Fibroblast of pulmonary artery (primary cell): ENCODE measurements around the gene PARD3.

Source experiments
- DNase-seq: peaks from one replicate; pipeline ENCODE4 v3.0.0-alpha.2; 2010; ENCODE audit warnings: low read depth
- H3K4me3 ChIP-seq: replicated peaks from 2 replicates; pipeline ENCODE4 v1.5.1; 2011; ENCODE audit warnings: low read depth, mild to moderate bottlenecking, control low read depth, low read length, moderate library complexity
- TF ChIP-seq, protein P1 (sequence below): IDR thresholded peaks from 2 replicates; pipeline ENCODE4 v1.5.1; 2011; ENCODE audit warnings: mild to moderate bottlenecking, control low read depth, low read length, inconsistent platforms; ENCODE audit errors: missing control alignments

PARD3 gene

DNA sequence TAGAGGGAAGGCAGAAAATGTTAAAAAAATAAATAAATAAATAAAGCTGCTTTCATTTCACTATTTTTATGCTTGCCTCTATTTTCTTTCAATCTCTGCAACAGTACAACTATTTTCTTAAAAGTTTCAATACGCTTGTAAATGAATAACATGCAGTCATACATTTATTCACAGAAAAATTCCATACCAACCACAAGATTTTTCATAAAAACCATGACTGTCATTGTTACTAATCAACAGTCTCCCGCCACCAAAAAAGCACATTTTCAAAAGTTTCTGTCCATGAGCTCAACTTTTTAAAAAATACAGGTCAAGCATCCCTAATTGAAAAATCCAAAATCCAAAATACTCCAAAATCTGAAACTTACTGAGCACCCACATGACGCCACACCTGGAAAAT lies 5.3 kb downstream of the PARD3 start:
- no peak for DNase-seq
- TF ChIP-seq, protein P1, sequence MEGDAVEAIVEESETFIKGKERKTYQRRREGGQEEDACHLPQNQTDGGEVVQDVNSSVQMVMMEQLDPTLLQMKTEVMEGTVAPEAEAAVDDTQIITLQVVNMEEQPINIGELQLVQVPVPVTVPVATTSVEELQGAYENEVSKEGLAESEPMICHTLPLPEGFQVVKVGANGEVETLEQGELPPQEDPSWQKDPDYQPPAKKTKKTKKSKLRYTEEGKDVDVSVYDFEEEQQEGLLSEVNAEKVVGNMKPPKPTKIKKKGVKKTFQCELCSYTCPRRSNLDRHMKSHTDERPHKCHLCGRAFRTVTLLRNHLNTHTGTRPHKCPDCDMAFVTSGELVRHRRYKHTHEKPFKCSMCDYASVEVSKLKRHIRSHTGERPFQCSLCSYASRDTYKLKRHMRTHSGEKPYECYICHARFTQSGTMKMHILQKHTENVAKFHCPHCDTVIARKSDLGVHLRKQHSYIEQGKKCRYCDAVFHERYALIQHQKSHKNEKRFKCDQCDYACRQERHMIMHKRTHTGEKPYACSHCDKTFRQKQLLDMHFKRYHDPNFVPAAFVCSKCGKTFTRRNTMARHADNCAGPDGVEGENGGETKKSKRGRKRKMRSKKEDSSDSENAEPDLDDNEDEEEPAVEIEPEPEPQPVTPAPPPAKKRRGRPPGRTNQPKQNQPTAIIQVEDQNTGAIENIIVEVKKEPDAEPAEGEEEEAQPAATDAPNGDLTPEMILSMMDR = no peak
- no peak overlapping the region for H3K4me3 ChIP-seq

GRCh38 chr10:34808801-34809745 lies 6.0 kb downstream of the PARD3 start:
- TF ChIP-seq, protein P1 = no peak
- H3K4me3 ChIP-seq = peak overlapping the region; percentile 8
- no peak for DNase-seq

- H3K4me3 ChIP-seq = no peak overlapping the region
- TF ChIP-seq, protein P1 = no peak
- DNase-seq = no peak
These were observed 6.8 kb downstream of the PARD3 start for GRCh38 chr10:34808336-34808735.

DNA sequence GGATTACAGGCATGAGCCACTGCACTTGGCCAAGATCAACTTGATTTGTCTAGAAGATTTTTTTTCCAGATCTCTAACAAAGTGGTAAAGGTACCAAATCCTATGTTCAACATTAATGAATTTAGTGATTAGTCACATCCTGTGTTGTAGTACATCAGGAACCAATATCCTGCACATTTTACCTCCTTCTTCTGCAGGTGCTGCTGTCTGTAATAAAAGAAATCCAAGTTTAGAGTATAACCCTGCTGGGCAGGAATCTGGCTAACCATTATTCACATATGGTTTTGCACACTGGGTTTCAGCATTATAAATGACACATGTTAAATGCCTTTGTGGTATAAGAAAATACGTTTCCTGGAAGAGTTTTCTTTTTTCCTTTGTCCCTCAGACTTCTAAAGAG lies 10.8 kb downstream of the PARD3 start:
- no peak overlapping the region for H3K4me3 ChIP-seq
- DNase-seq = no peak
- TF ChIP-seq, protein P1 = no peak

GRCh38 chr10:34802692-34803091 lies 12.4 kb downstream of the PARD3 start:
- DNase-seq = no peak
- H3K4me3 ChIP-seq = no peak overlapping the region
- TF ChIP-seq, protein P1 = no peak

- TF ChIP-seq, protein P1 = no peak
- no peak overlapping the region for H3K4me3 ChIP-seq
- peak; percentile 45 for DNase-seq
These were observed 13.9 kb downstream of the PARD3 start for GRCh38 chr10:34801097-34801733.
